GM23248 (cell line): ENCODE data around the gene SLC2A4. TPM values are rescaled to one million over a fixed set of nuclear protein-coding genes. Genes with fewer than 3 reads are reported as not detected.
A peak's percentile ranks its signal among the peaks of the same experiment; 100 is the strongest.

Source experiments
- DNase-seq: peaks from one replicate; pipeline ENCODE4 v3.0.0-alpha.2; 2015
- H2AFZ ChIP-seq: fragments of 200-600 bp; sonication (generic); 2 replicates; pipeline ENCODE4 v1.6.1; 2016; ENCODE audit warnings: antibody characterized with exemption
- H3F3A ChIP-seq: fragments of 200-600 bp; sonication (generic); 2 replicates; pipeline ENCODE4 v1.6.1; 2016; ENCODE audit warnings: mild to moderate bottlenecking, antibody characterized with exemption, mixed run types; ENCODE audit not compliant: insufficient read depth
- H3K27ac ChIP-seq: fragments of 200-600 bp; sonication (generic); 2 replicates; pipeline ENCODE4 v1.5.1; 2016; ENCODE audit warnings: mild to moderate bottlenecking
- H3K27me3 ChIP-seq: fragments of 200-600 bp; sonication (generic); replicated peaks from 2 replicates; pipeline ENCODE4 v1.6.1; 2016; ENCODE audit warnings: mild to moderate bottlenecking; ENCODE audit not compliant: insufficient read depth
- H3K36me3 ChIP-seq: fragments of 200-600 bp; sonication (generic); 2 replicates; pipeline ENCODE4 v1.6.1; 2016; ENCODE audit warnings: low read depth, mild to moderate bottlenecking
- H3K4me1 ChIP-seq: fragments of 200-600 bp; sonication (generic); 2 replicates; pipeline ENCODE4 v1.6.1; 2016; ENCODE audit warnings: mild to moderate bottlenecking; ENCODE audit not compliant: insufficient read depth
- H3K4me2 ChIP-seq: fragments of 200-600 bp; sonication (generic); one replicate; pipeline ENCODE4 v1.6.1; 2016; ENCODE audit warnings: mild to moderate bottlenecking; ENCODE audit not compliant: unreplicated experiment
- H3K4me3 ChIP-seq: fragments of 200-600 bp; sonication (generic); 2 replicates; pipeline ENCODE4 v1.5.1; 2016; ENCODE audit warnings: mild to moderate bottlenecking
- H3K79me2 ChIP-seq: fragments of 200-600 bp; sonication (generic); 2 replicates; pipeline ENCODE4 v1.6.1; 2016; ENCODE audit warnings: mild to moderate bottlenecking; ENCODE audit not compliant: insufficient read depth
- H3K9ac ChIP-seq: fragments of 200-600 bp; sonication (generic); 2 replicates; pipeline ENCODE4 v1.6.1; 2016; ENCODE audit warnings: mild to moderate bottlenecking
- H3K9me2 ChIP-seq: fragments of 200-600 bp; sonication (generic); 2 replicates; pipeline ENCODE4 v1.6.1; 2016; ENCODE audit warnings: mixed run types, mild to moderate bottlenecking, moderate library complexity; ENCODE audit not compliant: insufficient read depth
- H3K9me3 ChIP-seq: fragments of 200-600 bp; sonication (generic); one replicate; pipeline ENCODE4 v1.6.1; 2017; ENCODE audit warnings: low read depth
- H4K20me1 ChIP-seq: fragments of 200-600 bp; sonication (generic); 2 replicates; pipeline ENCODE4 v1.6.0; 2016; ENCODE audit not compliant: insufficient read depth
- EZH2 ChIP-seq: fragments of 200-600 bp; sonication (generic); IDR thresholded peaks from 2 replicates; pipeline ENCODE4 v1.6.1; 2018; ENCODE audit warnings: antibody characterized with exemption, mild to moderate bottlenecking; ENCODE audit not compliant: insufficient read depth, poor library complexity, severe bottlenecking
- EZH2phosphoT487 ChIP-seq: fragments of 200-600 bp; sonication (generic); IDR thresholded peaks from 2 replicates; pipeline ENCODE4 v1.6.1; 2018; ENCODE audit warnings: antibody characterized with exemption, moderate library complexity, mild to moderate bottlenecking, low read depth; ENCODE audit not compliant: insufficient read depth
- WGBS, 2 experiments: methylation state at CpG; one replicate each; pipeline ENCODE4 v1.1.6; 2015 to 2017; ENCODE audit warnings: low lambda C conversion rate in 2 of 2, low coverage in 1 of 2; ENCODE audit errors: missing lambda C conversion rate in 2 of 2; 5-methylcytosine and 5-hydroxymethylcytosine counted together
- in situ Hi-C: fragments of 300-500 bp; cut with MboI; formaldehyde crosslinking; loops from 2 replicates; pipeline ENCODE4 v1.15.0; 2020
- polyA plus RNA-seq: library from polyadenylated mRNA; unstranded; fragments of >200 nt; fragmentation: Nextera tagmentation; extraction: Ambion mirVana; gene quantifications from 2 replicates; pipeline ENCODE4 v1.2.1, GENCODE V29; 2016
- total RNA-seq: library from RNA; depleted of rRNA; stranded (reverse); fragments of >200 nt; shearing (Covaris generic); gene quantifications from 2 replicates; pipeline ENCODE4 v1.2.3, GENCODE V29; 2014

The SLC2A4 gene
- total and polyA plus RNA-seq, 2 experiments from 2014 or later: 0.08 TPM; not detected in 1

- 0 to 2% methylated on average over 35 to 49 of the region's 50 CpGs for WGBS, 2 experiments
- H3K9me2 ChIP-seq: no peaks in the 10 kb centered on the region
- no peaks in the 10 kb centered on the region for H4K20me1 ChIP-seq
- H3K27ac ChIP-seq: peak within 1 kb of the TSS; percentile 60
- H3K9ac ChIP-seq: peak within 1 kb of the TSS; percentile 80
- TF ChIP-seq EZH2 (no peak), EZH2phosphoT487 (no peak)
- no peaks in the 10 kb centered on the region for H3K27me3 ChIP-seq
- DNase-seq: peak; percentile 76
- H3K4me2 ChIP-seq: peak within 1 kb of the TSS; percentile 88
- peak within 1 kb of the TSS; percentile 83 for H3K4me3 ChIP-seq
- peaks cover 21% of the 10 kb centered on the region for H3K79me2 ChIP-seq
- in situ Hi-C loops: no loop called here
- peak within 1 kb of the TSS; percentile 87 for H2AFZ ChIP-seq
- no peaks in the 10 kb centered on the region for H3K9me3 ChIP-seq
- peaks cover 7% of the 10 kb centered on the region; the same call in 1 of the 2 replicates for H3K4me1 ChIP-seq
- no peaks in the 10 kb centered on the region; the same call in 1 of the 2 replicates for H3K36me3 ChIP-seq
- H3F3A ChIP-seq: no peaks in the 10 kb centered on the region
Measured at GRCh38 chr17:7328840-7329373, 47.4 kb downstream of the SLC2A4 start, which contains the start of gene NEURL4. Gene NEURL4 (minus strand): TSS chr17:7329335. CDS start chr17:7329312, 23 bp downstream.

- Histone ChIP-seq H3K4me1 (peaks cover 7% of the 10 kb centered on the region; the same call in 1 of the 2 replicates), H3K9ac (peak overlapping the region; percentile 80), H3K27ac (peak overlapping the region; percentile 60), H3K36me3 (no peaks in the 10 kb centered on the region; the same call in 1 of the 2 replicates), H4K20me1 (no peaks in the 10 kb centered on the region), H3K9me3 (no peaks in the 10 kb centered on the region), H3K79me2 (peaks cover 21% of the 10 kb centered on the region), H2AFZ (peak overlapping the region; percentile 87), H3K27me3 (no peaks in the 10 kb centered on the region), H3K4me3 (peak overlapping the region; percentile 83), H3F3A (no peaks in the 10 kb centered on the region), H3K4me2 (peak overlapping the region; percentile 88), H3K9me2 (no peaks in the 10 kb centered on the region)
- WGBS, 2 experiments: 0% methylated on average over 41 to 43 of the region's 43 CpGs
- DNase-seq: peak; percentile 98
- in situ Hi-C loops: no loop called here
- TF ChIP-seq EZH2: no peak
- TF ChIP-seq EZH2phosphoT487: no peak
Measured at GRCh38 chr17:7329374-7329996, 48.0 kb downstream of the SLC2A4 start.

- in situ Hi-C loops: no loop called here
- H3K4me1 ChIP-seq: peaks cover 7% of the 10 kb centered on the region; the same call in 1 of the 2 replicates
- H3K27me3 ChIP-seq: no peaks in the 10 kb centered on the region
- H3K4me3 ChIP-seq: peak overlapping the region; percentile 83
- H3K27ac ChIP-seq: peak overlapping the region; percentile 60
- no peaks in the 10 kb centered on the region for H3K9me3 ChIP-seq
- H3K79me2 ChIP-seq: peaks cover 21% of the 10 kb centered on the region
- no peaks in the 10 kb centered on the region for H4K20me1 ChIP-seq
- TF ChIP-seq EZH2phosphoT487 (no peak), EZH2 (no peak)
- H3F3A ChIP-seq: no peaks in the 10 kb centered on the region
- DNase-seq: peak; percentile 88
- peak overlapping the region; percentile 87 for H2AFZ ChIP-seq
- no peaks in the 10 kb centered on the region for H3K36me3 ChIP-seq
- no peaks in the 10 kb centered on the region for H3K9me2 ChIP-seq
- 0 to 2% methylated on average over 23 to 33 of the region's 34 CpGs for WGBS, 2 experiments
- H3K4me2 ChIP-seq: peak overlapping the region; percentile 88
- peak overlapping the region; percentile 80 for H3K9ac ChIP-seq
Measured at GRCh38 chr17:7329997-7330637, 48.6 kb downstream of the SLC2A4 start.

GRCh38 chr17:7330638-7331015, 49.1 kb downstream of the SLC2A4 start:
- Histone ChIP-seq H3K27me3 (no peaks in the 10 kb centered on the region), H2AFZ (peak overlapping the region; percentile 87), H3K79me2 (peaks cover 21% of the 10 kb centered on the region), H3K4me1 (peaks cover 7% of the 10 kb centered on the region; the same call in 1 of the 2 replicates), H4K20me1 (no peaks in the 10 kb centered on the region), H3F3A (no peaks in the 10 kb centered on the region), H3K4me2 (peak overlapping the region; percentile 88), H3K9ac (peak overlapping the region; percentile 10; the same call in 1 of the 2 replicates), H3K4me3 (peak overlapping the region; percentile 83), H3K27ac (no peak overlapping the region), H3K9me2 (no peaks in the 10 kb centered on the region), H3K36me3 (no peaks in the 10 kb centered on the region), H3K9me3 (no peaks in the 10 kb centered on the region)
- in situ Hi-C loops: no loop called here
- 36 to 39% methylated on average over 13 of the region's 13 CpGs for WGBS, 2 experiments
- TF ChIP-seq EZH2 (no peak), EZH2phosphoT487 (no peak)
- DNase-seq: no peak
